ENCODE results near the gene INSIG2.

GRCh38 chr2:118065015-118065706 is 23.1 kb upstream of the INSIG2 start:
- TF ChIP-seq, protein P1, sequence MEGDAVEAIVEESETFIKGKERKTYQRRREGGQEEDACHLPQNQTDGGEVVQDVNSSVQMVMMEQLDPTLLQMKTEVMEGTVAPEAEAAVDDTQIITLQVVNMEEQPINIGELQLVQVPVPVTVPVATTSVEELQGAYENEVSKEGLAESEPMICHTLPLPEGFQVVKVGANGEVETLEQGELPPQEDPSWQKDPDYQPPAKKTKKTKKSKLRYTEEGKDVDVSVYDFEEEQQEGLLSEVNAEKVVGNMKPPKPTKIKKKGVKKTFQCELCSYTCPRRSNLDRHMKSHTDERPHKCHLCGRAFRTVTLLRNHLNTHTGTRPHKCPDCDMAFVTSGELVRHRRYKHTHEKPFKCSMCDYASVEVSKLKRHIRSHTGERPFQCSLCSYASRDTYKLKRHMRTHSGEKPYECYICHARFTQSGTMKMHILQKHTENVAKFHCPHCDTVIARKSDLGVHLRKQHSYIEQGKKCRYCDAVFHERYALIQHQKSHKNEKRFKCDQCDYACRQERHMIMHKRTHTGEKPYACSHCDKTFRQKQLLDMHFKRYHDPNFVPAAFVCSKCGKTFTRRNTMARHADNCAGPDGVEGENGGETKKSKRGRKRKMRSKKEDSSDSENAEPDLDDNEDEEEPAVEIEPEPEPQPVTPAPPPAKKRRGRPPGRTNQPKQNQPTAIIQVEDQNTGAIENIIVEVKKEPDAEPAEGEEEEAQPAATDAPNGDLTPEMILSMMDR (IDR thresholded peaks at IDR 0.05), result no peak
- TF ChIP-seq EP300 (IDR thresholded peaks at IDR 0.05) (no peak), POLR2A (IDR thresholded peaks at IDR 0.05; ENCODE audit: low read depth) (no peak)
